Medulla oblongata (tissue), 1 donor: ENCODE measurements around the gene SLC25A22.
A peak's percentile ranks its signal among the peaks of the same experiment; 100 is the strongest.

ENCODE experiments used
- DNase-seq: peaks from one replicate; pipeline ENCODE4 v3.0.0-alpha.2; 2015; ENCODE audit errors: extremely low spot score

SLC25A22 gene

DNA sequence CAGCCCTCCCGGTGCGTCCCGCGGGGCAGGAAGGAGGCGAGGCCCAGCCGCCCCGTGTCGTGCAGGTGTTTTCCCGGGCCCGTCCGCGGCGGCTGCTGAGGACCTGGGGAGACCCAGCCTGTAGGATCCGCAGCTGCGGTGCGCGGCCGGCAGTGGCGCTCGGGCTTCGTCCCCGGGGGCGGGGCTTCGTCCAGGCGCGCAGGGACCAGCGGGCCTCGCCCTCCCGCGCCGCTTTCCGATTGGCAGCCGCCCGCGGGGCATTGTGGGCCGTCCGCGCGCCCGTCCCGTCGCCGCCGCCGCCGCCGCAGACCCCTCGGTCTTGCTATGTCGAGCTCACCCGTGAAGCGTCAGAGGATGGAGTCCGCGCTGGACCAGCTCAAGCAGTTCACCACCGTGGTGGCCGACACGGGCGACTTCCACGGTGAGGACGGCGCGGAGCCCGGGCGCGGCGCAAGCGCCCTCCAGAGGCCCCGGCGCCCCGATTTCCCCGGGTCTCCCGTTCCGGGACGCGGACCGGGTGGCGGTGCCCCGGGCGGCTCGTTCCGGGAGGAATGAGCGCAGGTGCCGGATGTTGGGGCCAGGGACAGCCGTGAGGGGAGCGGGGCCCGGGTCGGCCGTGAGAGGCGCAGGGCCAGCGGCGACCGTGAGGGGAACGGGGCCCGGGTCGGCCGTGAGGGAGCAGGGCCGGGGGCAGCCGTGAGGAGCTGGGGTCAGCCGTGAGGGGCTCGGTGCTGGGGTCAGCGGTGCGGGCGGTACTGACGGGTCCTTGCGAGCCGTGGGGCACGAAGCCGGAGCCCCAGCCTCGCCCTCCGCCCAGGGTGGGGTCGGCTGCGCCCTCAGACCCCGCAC is 50.7 kb downstream of the SLC25A22 start, which contains the start of gene TALDO1:
TALDO1 (plus strand) TSS at position 307 of the 849 bp plus-strand sequence; CDS start at position 325, 18 bp downstream.
- peak; percentile 92 for DNase-seq

DNA sequence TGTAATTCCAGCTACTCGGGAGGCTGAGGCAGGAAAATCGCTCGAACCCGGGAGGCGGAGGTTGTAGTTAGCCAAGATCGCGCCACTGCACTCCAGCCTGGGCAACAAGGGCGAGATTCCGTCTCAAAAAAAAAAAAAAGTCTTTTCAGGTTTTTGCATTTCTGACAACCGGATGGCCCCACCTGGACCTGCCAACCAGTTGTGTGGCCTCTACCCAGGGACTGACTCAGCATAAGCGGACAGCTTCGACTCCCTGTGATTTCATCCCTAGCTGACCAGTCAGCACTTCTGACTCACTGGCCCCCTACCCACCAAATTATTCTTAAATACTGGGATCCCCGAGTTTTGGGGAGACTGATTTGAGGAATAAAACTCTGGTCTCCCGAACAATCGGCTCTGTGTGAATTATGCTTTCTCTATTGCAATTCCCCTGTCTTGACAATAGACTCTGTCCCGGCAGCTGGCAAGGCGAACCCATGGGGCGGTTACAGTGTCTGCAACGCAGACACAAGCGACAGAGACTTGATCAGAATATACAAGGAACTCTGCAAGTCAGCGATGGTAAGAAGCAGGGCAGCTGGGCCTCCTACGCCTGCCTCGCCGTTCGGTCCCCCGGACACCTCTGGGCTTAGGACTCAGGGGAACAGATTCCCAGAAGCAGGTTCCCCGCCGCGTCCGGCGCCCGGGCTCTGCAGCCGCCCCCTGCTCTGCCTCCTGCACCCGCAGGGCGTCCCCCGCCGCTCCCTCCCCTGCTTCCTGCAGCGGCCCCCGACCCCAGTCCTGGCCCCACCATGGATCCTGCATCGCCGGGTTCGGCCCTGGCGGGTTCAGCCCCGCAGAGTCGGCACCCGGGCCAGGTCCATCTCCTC is 51.6 kb downstream of the SLC25A22 start:
- DNase-seq: peak; percentile 79

DNA sequence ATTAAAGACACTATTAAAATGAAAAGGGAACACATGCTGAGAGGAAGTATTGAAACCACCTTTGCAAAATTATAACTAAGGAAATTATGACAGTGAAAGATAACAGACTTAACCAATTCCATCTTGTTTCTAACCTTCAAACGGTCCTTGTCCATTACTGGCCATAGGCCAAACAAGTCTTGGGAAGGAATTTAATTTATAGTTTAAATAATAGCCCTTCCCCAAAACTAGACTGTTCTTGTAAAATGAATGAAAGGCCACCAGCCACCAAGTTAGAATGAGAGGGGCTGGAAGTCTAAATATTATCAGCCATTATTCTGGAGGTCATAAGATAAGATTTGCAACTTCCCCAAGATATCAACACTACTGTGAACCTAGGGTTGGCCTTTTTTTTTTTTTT is 52.7 kb downstream of the SLC25A22 start:
- DNase-seq: no peak

DNA sequence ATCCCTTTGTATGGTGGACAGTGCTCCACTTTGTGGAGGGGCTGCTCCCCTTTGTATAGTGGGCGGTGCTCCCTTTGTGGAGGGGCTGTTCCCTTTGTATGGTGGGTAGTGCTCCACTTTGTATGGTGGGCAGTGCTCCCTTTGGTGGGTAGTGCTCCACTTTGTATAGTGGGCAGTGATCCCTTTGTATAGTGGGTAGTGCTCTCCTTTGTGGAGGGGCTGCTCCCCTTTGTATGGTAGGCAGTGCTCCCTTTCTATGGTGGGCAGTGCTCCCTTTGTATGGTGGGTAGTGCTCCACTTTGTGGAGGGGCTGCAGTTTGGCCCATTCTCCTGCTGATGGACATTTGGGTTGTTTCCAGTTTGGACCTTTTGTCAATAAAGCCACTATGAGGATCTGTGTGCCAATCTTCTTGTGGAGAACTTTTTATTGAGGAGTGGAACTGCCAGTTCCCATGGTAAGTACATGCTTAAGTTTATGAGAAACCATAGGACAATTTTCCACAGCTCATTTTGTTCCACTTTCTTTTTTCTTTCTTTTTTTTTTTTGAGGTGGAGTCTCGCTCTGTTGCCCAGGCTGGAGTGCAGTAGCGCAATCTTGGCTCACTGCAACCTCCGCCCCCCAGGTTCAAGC is 55.4 kb downstream of the SLC25A22 start:
- no peak for DNase-seq

DNA sequence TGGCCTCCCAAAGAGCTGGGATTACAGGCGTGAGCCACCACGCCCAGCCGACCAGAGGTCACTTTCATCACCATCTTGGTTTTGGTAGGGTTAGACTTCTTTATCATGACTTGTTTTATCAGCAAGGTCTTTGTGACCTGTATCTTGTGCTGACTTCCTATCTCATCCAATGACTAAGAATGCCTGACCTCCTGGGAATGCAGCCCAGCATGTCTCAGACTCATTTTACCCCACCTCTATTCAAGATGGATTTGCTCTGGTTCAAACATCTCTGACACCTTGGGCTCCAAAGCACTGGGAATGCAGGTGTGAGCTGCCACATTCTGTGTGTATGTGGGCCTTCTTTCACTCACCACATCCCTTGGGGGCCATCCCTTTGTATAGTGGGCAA is 55.9 kb downstream of the SLC25A22 start:
- DNase-seq: no peak
